HS-5 (cell line): ENCODE results near the gene ADAMTSL5.
"Not testable (repeated sequence)": the region's sequence is repeated elsewhere in the genome, so short reads cannot be mapped to it uniquely, and the experiment has no call there.

Source experiments
- DNase-seq: peaks from one replicate; pipeline ENCODE4 v3.0.0-alpha.2; 2012; ENCODE audit warnings: low read depth

Gene ADAMTSL5

GRCh38 chr19:1481893-1482360 is 30.9 kb downstream of the ADAMTSL5 start:
- DNase-seq: no peak

DNA sequence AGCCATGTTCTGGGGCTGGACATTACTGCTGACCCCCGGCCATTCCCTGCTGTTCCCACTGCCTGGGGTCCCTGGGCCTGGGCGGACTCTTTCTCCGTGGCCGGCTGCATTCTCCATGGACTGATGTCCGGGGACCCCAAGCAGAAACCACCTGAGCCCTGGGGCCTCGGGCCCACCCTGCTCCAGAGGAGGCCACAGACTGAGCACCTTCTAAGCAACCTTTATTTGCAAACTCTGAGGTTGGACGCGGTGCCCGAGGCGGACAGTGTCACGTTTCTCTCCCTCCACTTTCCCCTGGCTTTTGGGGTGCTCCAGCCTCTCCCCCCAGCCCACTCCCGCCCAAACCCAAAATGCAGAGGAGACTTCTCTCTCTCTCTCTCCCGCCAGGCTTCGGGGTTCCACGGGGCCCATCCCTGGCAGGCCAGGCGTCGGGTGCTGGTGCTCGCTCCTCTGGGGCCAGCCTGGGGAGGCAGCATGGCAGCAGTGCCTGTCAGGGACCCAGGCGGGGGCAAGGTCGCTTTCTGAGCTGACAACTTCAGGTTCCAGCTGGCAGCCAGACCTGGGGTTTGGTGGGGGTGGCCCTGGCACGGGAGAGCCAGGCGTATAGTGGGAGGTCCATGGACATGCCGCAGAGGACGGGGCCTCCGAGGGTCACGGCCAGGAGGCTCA is 31.5 kb downstream of the ADAMTSL5 start:
- DNase-seq: no peak

DNA sequence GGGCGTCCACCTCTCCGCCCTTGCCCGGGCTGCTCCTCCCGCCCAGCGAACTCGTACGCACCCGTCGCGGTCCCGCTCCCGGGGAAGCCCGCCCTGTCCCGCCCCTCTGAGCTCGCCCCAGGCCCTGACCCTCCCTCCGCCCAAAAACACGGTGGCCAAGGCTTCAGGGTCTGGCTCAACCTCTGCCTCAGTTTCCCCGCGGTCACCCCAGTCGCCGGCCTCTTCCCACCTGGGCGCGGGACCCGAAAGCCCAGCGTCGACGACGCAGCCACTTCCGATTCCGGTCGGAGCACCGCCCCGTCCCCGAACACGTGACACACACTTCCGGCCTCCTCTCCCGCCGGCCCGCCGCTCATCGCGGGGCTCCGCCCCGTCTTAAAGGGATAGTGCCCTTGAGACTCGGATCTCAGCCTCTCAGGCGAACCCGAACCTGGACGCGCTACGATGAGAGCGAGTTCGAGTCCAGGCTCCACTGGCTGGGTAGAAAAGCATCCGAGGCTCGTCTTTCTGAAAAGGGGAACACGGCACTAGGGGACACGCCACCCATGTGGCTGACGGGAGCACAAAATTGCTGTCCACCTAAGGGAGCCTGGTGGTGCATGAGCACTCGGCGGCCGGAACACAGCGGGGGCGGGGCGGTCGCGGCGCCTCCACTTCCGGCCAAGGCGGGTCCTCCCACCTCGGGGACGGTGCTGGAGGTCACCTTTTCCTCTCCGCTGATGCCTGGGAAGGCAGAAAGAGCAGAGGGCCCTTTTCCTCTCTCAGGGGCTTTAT is 33.7 kb downstream of the ADAMTSL5 start, which contains the start of gene C19orf25:
TSS of gene C19orf25 (minus strand) at position 282 of the 774 bp plus-strand sequence. CDS start 312 bp downstream, outside the sequence.
- DNase-seq: no peak

DNA sequence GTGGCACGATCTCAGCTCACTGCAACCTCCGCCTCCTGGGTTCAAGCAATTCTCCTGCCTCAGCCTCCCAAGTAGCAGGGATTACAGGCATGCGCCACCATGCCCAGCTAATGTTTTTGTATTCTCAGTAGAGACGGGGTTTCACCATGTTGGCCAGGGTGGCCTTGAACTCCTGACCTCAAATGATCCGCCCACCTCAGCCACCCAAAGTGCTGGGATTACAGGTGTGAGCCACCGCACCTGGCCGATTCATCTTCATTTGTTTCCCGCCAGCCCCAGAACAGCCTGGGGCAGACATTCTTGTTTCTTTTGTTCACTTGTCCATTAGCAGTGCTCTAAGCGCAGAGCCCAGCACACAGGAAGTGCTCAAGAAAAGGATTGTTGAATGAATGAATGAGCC is 35.8 kb downstream of the ADAMTSL5 start:
- not testable (repeated sequence) for DNase-seq

DNA sequence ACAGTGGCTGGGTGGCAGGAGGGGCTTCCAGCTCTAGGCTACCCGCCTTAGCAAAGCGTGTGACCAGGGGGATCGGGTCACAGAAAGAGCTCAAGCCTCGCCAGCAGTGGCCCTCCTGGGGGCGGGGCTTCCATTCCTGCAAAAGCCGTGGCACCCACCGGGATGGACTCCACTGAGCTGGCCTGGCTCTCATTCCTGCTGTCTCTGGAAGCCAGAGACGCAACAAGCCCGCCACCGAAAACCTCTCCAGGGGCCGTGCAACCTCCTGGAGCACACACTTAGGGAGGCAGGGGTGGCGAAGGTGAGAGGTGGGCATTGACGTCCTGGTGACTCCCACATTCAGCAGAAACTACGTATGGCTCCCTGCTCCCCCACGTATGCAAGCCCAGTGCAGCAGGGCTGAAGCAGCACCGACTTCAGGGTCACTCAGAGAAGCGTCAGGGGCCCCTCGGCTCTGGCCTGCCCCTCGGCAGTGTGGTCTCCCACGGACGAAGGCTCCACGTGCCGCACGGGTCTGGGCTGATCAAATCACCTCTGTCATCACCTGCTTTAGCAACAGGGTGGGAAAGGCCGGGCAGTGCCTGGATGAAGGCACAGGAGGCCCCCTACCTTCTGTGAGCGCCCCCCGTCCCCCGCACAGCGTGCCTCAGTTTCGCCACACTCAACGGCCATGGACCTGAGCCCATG is 36.9 kb downstream of the ADAMTSL5 start:
- no peak for DNase-seq

DNA sequence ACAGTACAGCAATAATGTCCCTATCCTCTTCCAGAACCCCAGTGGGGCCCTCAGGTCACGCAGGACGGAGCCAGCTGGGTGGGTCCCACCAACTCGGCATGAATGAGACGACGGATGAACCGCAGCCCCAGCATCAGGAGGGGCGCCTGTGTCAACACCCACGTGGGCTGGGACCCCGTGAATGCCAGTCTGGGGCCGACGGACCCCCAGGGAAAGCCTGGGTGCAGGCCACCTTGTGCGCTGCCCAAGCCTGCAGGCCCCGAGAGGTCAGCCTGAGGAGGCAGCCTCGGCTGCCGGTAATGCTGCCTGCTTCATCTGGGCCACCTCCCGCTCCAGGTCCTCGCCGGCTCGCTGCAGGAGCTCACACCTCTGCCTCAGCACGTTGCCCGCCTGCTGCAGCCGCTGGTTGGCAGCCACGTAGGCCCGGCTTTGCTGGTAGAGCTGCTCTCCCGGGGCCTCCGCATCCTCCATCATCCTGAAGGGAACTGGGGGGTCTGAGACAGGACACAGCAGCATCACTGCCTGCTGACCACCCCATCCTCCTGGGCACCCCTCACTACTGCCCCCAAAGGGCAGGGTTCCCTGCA is 38.0 kb downstream of the ADAMTSL5 start:
- no peak for DNase-seq

GRCh38 chr19:1474011-1474764 is 38.6 kb downstream of the ADAMTSL5 start:
- DNase-seq: no peak

DNA sequence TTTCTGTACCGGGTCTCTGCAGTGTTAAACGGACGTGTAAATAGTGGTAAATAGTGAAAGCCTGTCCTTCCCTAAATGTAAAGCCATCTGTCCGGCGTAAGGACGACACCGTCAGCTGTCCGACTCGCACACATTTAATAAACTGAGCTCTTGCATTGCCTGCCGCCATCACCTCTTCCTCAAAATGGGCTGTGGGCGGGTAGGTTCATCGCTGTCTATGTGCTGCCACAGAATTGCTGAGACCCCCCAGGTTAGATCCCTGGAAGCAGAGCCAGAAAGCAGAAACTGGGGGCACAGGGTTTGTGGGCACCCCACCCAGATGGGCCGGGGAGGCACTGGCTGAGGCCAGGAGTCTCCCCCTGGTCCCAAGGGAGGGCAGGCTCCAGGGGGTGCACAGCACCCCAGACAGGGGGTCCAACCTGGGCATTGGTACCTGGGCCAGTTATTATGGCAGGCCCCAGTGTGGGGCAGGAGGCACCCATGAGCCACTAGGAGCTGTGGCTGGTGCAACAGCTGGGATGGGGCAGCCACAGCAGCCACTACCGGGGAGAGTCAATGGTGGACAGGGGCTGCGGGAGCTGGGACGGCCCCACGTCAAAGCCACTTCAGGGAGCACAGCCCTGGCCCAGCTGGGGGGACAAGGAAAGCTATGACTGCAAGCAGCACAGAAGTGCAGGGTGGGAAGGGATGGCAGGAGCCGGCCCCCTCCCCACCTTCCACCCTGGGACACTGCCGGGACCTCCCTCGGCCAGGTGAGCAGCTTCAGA is 39.6 kb downstream of the ADAMTSL5 start:
- DNase-seq: no peak

DNA sequence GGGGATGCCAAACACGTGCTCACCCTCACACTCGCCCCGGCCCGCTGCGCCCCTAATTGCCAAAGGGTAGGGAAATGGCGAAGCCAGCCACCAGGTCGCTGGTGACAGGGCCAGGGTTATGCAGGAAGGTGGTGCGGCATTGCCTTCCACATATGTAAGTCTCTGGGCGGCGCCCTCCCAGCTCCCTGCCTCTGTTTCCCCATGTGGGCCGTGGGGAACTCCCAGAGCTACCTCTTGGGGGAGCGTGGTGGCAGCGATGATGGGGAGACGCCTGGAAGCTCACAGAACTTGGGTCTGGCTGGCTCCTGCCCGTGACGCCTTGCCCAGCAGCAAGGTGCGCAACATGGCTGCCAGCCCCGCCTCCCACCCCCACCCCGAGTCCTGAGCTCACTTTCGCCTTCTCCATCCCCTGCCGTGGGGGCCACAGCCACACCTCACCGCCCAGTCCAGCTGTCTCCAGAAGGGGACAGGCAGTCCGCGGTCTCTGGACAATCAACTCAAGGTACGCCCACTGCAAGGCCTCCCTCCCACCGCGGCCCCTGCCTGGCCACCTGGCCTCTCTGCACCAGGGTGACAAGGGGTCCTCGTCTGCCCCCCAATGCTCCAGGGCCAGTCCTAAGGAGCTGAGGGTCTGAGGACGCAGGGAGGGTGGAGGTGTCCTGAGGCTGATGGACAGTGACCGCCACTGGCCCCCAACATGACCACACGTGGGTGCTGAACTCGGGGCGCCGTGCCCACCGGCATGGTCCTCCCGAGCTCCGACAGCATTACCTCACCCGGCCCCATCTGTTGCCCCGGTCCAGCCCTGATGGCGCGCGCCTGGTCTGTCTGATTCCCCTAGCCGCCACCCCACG is 40.4 kb downstream of the ADAMTSL5 start:
- no peak for DNase-seq

GRCh38 chr19:1471515-1472160 is 41.2 kb downstream of the ADAMTSL5 start:
- DNase-seq: no peak

DNA sequence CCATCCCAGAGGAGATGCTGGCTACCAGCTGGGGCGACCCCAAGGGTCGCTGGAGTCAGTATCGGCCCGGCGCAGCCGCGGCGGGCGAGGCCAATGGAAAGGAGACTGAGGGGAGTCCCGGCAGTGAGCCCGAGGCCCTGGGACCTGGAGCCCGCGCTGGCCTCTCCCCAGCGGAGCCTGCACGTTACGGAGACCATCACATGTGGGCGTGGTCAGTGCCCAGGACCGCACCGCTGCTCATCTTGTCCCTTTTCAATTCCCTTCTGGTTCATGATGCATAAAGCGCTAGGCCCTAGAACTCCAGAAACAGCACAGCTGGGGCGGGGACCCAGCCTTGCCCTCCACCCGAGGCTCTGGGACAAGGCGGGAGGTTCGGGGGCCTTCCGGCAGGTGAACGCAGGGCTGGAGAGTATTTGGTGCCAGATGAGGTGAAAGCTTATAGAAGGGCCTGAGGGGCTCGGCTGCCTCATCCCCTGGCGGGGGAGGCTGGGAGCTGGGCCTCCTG is 41.8 kb downstream of the ADAMTSL5 start:
- no peak for DNase-seq

DNA sequence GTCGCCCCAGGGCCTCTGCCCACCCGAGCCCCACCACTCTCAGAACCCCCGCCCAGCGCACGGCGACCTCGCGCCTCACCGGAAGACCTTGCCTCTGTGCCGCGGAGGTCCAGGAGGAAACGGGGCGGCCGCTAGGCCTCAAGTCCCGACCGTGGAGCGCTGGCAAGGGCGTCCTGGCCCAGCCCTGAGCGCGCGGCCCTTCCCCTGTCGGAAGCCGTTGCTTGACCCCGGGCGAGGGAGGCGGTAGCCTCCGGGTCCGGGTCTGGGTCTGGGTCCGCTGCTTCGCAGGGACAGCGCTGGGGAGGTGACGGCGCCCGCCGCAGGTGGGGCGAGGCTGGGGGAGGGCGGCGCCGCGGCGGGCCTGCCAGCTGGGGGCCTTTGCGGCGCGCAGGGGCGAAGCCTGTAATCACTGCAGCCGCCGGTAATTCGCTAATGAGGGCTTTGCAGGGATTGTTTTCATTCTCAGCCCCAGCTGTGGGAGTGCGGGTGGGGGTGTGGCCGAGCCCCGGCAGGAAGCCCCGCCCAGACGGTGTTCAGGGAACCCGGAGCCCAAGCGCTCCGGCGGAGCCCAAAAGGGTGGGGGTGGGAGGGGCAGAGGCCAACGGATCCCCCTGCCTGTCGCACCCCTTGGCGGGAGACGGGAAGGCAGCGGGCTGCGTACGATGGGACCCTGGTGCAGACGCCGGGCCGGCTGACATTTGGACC is 42.4 kb downstream of the ADAMTSL5 start:
- DNase-seq: no peak

- DNase-seq: no peak
These were observed 42.8 kb downstream of the ADAMTSL5 start for GRCh38 chr19:1470055-1470304.

GRCh38 chr19:1469255-1470054 is 43.4 kb downstream of the ADAMTSL5 start:
- no peak for DNase-seq

DNA sequence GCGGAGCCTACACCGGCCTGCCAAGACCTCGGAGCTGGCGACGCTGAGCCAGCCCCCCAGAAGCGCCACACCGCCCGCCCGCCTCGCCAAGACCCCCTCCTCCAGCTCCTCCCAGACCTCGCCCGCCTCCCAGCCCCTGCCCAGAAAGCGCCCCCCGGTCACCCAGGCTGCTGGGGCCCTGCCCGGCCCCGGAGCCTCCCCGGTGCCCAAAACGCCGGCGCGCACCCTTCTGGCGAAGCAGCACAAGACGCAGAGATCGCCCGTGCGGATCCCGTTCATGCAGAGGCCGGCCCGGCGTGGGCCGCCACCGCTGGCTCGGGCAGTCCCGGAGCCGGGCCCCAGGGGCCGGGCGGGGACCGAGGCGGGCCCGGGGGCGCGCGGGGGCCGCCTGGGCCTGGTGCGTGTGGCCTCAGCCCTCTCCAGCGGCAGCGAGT is 44.0 kb downstream of the ADAMTSL5 start:
- no peak for DNase-seq

DNA sequence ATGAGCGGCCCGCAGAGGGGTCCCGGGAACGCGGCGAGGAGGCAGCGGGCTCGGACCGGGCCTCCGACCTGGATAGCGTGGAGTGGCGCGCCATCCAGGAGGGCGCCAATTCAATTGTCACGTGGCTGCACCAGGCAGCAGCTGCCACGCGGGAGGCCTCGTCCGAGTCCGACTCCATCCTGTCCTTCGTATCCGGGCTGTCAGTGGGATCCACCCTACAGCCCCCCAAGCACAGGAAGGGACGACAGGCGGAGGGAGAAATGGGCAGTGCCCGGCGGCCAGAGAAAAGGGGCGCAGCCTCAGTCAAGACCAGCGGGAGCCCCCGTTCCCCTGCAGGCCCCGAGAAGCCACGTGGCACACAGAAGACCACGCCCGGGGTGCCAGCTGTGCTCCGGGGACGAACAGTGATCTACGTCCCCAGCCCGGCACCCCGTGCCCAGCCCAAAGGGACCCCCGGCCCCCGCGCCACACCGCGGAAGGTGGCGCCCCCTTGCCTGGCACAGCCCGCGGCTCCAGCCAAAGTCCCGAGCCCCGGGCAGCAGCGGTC is 44.5 kb downstream of the ADAMTSL5 start:
- DNase-seq: no peak

GRCh38 chr19:1467490-1468273 is 45.1 kb downstream of the ADAMTSL5 start:
- no peak for DNase-seq
